Kidney (tissue), 14 donors: ENCODE data around the gene EEFSEC. TPM values are rescaled to one million over a fixed set of nuclear protein-coding genes. Genes with fewer than 3 reads are reported as not detected.

Experiments used
- DNase-seq, 5 donors: peaks; one replicate each; pipeline ENCODE4 v3.0.0-alpha.2; 2013 to 2020
- FAIRE-seq: peaks from 2 replicates; lab custom pipeline; 2012; peaks lifted over from hg19 to GRCh38; lab: Jason Lieb, UNC
- H3K27ac ChIP-seq, 2 donors: one replicate each; pipeline ENCODE4 v1.7.0; 2013; ENCODE audit warnings: low read depth in 2 of 2, low read length in 2 of 2, inconsistent platforms in 1 of 2
- H3K27me3 ChIP-seq: one replicate; pipeline ENCODE4 v1.7.1; 2013; ENCODE audit warnings: low read length, inconsistent platforms; ENCODE audit not compliant: control insufficient read depth, insufficient read depth
- H3K36me3 ChIP-seq, 3 donors: one replicate each; pipeline versions ENCODE4 v1.7.0 to v1.7.1; 2013; ENCODE audit warnings: low read length in 3 of 3, control low read depth in 1 of 3, inconsistent platforms in 1 of 3; ENCODE audit not compliant: insufficient read depth in 3 of 3, control insufficient read depth in 2 of 3
- H3K4me1 ChIP-seq, 3 donors: one replicate each; pipeline versions ENCODE4 v1.7.0 to v1.7.1; 2013; ENCODE audit warnings: low read length in 3 of 3, inconsistent platforms in 1 of 3, low read depth in 1 of 3; ENCODE audit not compliant: control insufficient read depth in 2 of 3, insufficient read depth in 2 of 3
- H3K4me3 ChIP-seq, 3 donors: one replicate each; pipeline versions ENCODE4 v1.7.0 to v1.8.1; 2013; ENCODE audit warnings: low read length in 3 of 3, control low read depth in 1 of 3, inconsistent platforms in 1 of 3
- H3K9ac ChIP-seq, 3 donors: one replicate each; pipeline versions ENCODE4 v1.7.0 to v1.7.1; 2013; ENCODE audit warnings: low read length in 3 of 3, control low read depth in 1 of 3, inconsistent platforms in 1 of 3
- H3K9me3 ChIP-seq, 3 donors: one replicate each; pipeline versions ENCODE4 v1.7.0 to v1.7.1; 2013; ENCODE audit warnings: low read length in 3 of 3, control low read depth in 1 of 3, inconsistent platforms in 1 of 3; ENCODE audit not compliant: control insufficient read depth in 2 of 3, insufficient read depth in 1 of 3
- CTCF ChIP-seq: IDR thresholded peaks from 3 replicates; pipeline ENCODE4 v1.5.1; 2012; ENCODE audit warnings: mild to moderate bottlenecking, moderate library complexity, borderline replicate concordance; ENCODE audit not compliant: insufficient read depth; ENCODE audit errors: extremely low read depth
- intact Hi-C: fragments of 100-400 bp; cut with DNase I; formaldehyde crosslinking; loops from one replicate; pipeline ENCODE4 v1.11.1; 2022
- polyA plus RNA-seq: library from polyadenylated mRNA; stranded (reverse); fragments of 350-450 nt; fragmentation: Illumina TruSeq; extraction: RNeasy Lipid Tissue Mini Kit (QIAGEN cat#74804); gene quantifications from one replicate; pipeline ENCODE4 v1.2.3, GENCODE V29; 2014; ENCODE audit warnings: low read depth, low replicate concordance; ENCODE audit not compliant: insufficient read depth
- total RNA-seq: library from RNA; stranded (reverse); fragmentation: NEBNext Ultra II Directional; extraction: Animal tissue kit (Norgen Biotek cat#: 25700); gene quantifications from one replicate; pipeline ENCODE4 v1.2.1, GENCODE V29; 2021
- donor health status: control.
- donor health status: control.
- donor health status: control.
- donor health status: control.
- donor health status: control.
- donor health status: DM: yes; HTN: yes; CAD: no.
- donor health status: Normal renal cell carcinoma (clear cell type).

EEFSEC gene
- total and polyA plus RNA-seq, 2 donors from 2014 or later: 15.2 to 23.2 TPM

- Histone ChIP-seq H3K36me3 (no peaks in the 10 kb centered on the region), H3K4me3 (no peak overlapping the region), H3K4me1 (peaks cover 6 to 19% (median 10%) of the 10 kb centered on the region in 3 donors), H3K9ac (no peak overlapping the region), H3K27me3 (no peaks in the 10 kb centered on the region), H3K9me3 (no peaks in the 10 kb centered on the region), H3K27ac (no peak overlapping the region)
- DNase-seq (peak in 1 of 5 donors; percentile 30), FAIRE-seq (no peak)
- no peak for TF ChIP-seq CTCF
- intact Hi-C loops: no loop called here
Observed at GRCh38 chr3:128354788-128355542, 201.7 kb downstream of the EEFSEC start.

- no peak overlapping the region for H3K27ac ChIP-seq
- intact Hi-C loops: no loop called here
- no peaks in the 10 kb centered on the region for H3K36me3 ChIP-seq
- H3K4me1 ChIP-seq: peaks cover 6 to 18% (median 10%) of the 10 kb centered on the region in 3 donors
- no peaks in the 10 kb centered on the region for H3K9me3 ChIP-seq
- no peak for TF ChIP-seq CTCF
- no peak overlapping the region for H3K4me3 ChIP-seq
- no peak overlapping the region for H3K9ac ChIP-seq
- no peak for FAIRE-seq
- no peak for DNase-seq
- no peaks in the 10 kb centered on the region for H3K27me3 ChIP-seq
Observed at GRCh38 chr3:128355543-128355919, 202.2 kb downstream of the EEFSEC start.

GRCh38 chr3:128356822-128357221, 203.5 kb downstream of the EEFSEC start:
- intact Hi-C loops: no loop called here
- Histone ChIP-seq H3K4me1 (peaks cover 6 to 16% (median 10%) of the 10 kb centered on the region in 3 donors), H3K4me3 (no peak overlapping the region), H3K9ac (no peak overlapping the region), H3K27me3 (no peaks in the 10 kb centered on the region), H3K27ac (no peak overlapping the region), H3K36me3 (no peaks in the 10 kb centered on the region), H3K9me3 (no peaks in the 10 kb centered on the region)
- FAIRE-seq (no peak), DNase-seq (peak in 1 of 5 donors; percentile 35)
- TF ChIP-seq CTCF: no peak
